HG03097 (cell line): ENCODE measurements around the gene RANBP3.

Experiments used
- ATAC-seq: cut with Tn5 transposase; IDR thresholded peaks from one replicate; pipeline ENCODE4 v1.9.1; 2021; ENCODE audit not compliant: unreplicated experiment, low FRiP score

Gene RANBP3

DNA sequence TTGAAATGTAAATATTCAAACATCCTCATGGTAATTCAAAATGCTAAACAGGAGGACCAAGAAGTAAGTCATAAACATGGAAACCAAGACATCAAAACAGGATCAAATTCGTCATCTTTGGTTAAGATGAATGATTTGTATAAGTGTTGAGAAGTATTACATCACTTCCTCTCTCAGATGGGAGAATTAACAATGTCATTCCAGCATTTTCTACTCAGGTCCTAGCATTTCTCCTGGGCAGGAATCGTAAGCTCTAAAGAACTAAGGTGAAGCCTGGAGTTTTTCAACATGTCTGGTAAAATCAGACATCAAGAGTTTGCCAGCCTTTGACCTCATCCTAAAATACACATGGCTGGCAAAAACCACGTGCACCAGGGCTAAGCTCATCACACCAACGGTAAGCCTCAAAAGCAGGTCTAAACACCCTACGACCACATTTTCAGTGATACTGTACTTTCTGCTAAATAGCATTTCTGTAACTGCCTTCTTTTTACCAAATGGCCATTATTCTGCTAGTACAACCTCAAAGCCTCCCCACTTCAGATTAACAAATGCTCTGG lies 24.8 kb downstream of the RANBP3 start:
- no peak for ATAC-seq

- ATAC-seq, result no peak
These were observed 25.5 kb downstream of the RANBP3 start for GRCh38 chr19:5952193-5953029.

- ATAC-seq, result no peak
These were observed 26.5 kb downstream of the RANBP3 start for GRCh38 chr19:5951338-5951861.

DNA sequence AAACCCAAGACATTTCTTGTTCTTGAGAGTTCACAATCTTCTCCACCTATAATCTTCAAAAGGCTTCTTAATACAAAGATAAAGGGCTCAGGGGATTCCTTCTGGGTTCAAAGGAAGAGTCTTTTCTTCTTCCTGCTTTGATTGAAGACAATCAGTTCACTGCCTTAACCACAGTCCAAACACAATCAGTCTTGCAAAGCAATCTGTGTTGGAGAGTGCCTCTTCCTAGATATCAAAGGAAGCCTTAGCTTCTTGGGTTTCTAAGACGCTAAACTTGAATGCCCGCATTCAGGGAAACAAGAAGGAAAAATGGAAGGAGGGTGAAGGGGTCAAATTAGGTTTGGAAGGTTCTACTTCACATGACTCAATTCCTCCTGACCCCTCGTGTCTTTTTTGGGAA lies 27.2 kb downstream of the RANBP3 start:
- ATAC-seq, result no peak

GRCh38 chr19:5949792-5950305 lies 28.1 kb downstream of the RANBP3 start:
- ATAC-seq, result no peak

GRCh38 chr19:5948752-5949564 lies 29.0 kb downstream of the RANBP3 start:
- ATAC-seq, result no peak

GRCh38 chr19:5947435-5947834 lies 30.5 kb downstream of the RANBP3 start:
- no peak for ATAC-seq

- ATAC-seq, result no peak
These were observed 34.3 kb downstream of the RANBP3 start for GRCh38 chr19:5943623-5944022.

DNA sequence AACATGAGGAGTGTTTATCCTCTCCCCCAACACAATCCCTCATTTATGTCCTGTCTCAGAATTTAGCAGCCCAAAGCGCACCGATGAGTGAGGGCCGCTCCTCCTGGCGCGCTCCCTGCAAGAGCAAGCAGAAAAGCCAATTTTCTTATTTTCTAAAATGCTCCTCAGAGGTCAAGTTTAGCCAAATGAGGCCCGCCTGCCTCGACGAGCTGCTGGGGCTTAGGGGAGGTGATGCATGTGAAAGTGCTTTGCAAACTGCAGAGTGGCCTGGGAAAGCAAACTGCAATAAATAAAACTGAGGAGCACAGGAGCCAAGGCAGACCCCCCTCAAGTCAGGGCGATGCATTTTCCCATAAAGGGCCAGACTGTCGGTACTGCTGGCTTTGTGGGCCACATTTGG lies 34.9 kb downstream of the RANBP3 start:
- ATAC-seq, result no peak

GRCh38 chr19:5941673-5942072 lies 36.3 kb downstream of the RANBP3 start:
- no peak for ATAC-seq

DNA sequence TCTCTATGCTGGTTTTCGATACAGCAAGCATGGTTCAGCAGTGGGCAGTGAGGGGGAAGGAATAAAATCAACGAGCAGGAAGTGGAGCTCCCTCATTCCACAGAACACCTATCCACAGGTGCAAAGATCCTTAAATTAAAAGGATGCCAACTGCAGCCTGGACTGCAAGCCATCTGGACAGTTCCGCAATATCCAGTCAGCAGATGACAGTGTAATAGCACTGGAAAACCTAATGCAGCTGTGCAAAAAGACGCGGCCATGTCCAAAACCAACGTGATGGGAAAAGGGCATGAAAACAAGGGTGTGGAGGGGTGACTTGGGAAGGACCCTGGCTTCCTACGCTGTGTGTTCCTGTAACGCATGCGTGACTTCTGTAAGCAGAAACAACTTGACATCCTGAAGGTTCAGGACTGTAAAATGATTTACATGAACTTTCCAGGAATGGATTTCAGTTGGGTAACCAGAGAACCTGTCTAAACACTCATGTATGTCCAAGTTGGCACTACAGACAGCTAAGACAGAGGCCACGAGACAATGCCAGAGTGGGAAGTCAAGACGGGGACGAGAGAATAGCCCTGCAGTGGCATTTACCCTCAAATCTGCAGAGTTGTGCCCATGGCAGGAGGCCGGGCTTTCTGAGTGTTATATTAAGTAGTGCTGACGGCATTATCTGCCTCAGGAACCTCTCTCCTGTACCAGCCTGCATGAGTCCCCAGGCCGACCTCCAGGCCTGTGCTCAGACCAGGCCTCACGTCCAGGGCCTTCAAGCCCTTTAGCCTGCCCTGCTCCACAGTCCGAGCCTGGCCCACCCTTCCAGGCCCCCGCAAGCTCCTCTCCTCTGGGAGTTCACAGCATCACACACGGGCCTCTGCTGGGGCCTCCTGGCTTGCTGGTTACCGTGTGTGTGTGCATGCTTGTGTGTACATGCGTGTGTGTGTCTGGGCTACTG lies 37.4 kb downstream of the RANBP3 start:
- ATAC-seq, result no peak

GRCh38 chr19:5937550-5937949 lies 40.4 kb downstream of the RANBP3 start:
- ATAC-seq, result no peak

GRCh38 chr19:5936292-5936592 lies 41.7 kb downstream of the RANBP3 start:
- no peak for ATAC-seq

DNA sequence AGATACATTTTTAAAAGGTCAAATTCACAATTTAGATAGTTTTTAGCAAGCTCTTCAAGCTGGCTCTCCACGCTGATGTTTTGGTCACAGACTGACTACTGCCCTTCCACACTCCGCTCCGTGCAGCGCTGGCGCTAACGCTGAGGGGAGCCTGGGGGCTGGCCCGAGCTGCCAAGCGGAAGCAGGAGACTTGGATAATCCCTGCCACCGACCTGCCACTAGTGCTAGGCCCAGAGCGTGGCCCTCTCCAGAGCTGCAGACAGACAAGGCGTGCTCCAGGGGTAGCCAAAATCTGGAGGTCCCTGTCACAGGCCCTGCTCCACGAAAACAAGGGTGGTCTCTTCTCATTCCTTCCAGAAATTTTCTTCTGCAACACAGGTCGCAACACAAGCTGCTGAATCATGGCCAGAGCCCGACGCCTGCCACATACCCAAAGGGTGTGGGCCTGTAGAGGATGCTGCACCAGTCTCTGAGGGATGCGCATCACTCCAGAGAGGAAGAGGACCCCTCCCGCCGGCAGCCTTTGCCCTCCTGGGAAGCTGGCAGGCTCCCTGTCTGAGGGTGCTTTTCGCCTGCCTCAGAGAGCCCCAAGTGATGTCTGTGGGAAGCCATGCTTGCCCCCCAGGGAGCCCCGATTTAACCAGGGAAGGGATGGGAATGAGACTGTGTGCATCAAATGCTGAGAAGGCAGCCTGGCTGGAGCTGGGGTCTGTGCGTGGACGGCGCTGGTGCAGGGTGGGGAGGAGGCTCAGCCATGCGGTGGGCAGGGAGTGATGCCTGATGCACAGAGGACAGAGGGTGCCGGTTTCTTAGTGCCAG lies 42.3 kb downstream of the RANBP3 start:
- ATAC-seq, result no peak

GRCh38 chr19:5934774-5935472 lies 43.0 kb downstream of the RANBP3 start:
- ATAC-seq, result no peak

DNA sequence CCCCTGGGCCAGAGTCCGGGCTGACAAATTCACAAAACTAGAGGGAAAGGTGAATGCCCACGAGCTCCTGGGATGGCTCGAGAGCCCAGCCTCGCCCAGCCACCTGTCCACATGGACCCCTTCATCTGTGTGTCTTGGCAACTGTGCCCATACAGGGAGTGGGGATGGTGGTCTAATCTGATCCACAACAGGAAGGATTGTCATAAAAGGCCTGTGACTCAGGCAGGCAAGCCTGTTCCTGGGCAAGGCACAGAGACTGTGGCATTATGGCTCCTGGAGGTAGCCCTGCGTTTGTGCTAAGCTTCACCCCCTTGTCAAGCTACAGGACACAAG lies 43.9 kb downstream of the RANBP3 start:
- ATAC-seq, result no peak

DNA sequence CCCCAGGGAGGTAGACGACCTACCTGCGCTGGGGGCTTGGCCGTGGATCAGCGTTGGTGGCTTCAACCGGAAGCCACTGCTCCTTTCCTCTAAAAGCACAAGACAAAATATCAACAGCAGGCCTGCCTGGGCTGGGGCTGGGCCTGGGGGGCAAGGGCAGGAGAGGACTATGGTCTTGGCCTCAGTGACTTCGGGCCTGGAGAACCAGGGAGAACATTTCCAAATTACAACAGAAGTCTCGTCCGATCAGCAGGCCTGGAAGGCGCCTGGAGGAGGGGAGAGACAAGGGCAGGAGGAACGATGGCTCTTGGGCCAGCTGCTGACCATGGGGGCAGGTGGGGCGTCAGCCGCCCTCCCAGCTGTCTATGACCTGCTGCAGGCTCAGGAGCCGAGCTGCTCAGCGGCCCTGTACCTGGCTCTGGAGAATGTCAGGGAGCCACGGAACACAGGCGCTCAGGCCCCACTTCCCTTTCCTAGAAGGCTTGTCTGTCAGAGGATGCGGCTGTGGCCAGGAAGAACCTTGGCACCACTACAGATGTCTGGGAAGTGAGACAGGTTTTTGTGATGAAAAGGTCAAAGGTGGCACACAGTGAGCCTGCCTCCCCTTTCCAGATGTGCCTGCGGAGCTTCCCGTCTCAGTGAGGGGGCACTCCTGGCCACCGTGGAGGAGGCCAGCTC lies 44.4 kb downstream of the RANBP3 start:
- no peak for ATAC-seq

DNA sequence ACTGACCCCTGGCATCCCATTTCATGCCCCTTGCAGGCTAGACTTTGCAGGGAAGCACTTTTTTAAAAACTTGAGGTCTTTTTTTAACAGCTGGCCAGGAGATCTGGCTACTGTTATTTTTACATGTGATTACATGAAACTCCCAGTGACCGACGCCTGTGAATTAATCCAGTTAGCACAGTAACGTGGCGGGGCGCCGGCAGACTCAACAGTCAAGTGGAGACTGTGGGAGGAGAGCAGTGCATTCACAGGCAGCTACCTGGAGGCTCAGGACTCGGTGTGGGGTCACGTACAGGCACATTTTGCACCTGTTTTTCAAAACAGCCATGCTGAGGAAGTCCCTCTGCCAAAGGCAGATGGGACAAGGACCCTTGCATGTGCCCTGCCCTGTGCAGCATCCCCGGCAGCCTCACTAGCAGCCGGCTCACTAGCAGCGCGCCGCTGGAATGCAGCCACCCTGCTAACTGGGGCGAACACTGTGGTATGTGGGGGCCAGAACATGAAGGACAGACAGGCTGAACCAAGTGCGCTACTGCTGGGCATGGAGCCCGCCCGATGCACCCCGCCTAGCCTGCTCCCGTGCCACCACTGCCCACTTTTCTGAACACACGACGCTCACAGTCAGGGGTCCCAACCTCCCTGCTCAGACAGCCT lies 45.2 kb downstream of the RANBP3 start:
- no peak for ATAC-seq
